ENCODE measurements around the gene HYKK. TPM values are rescaled to one million over a fixed set of nuclear protein-coding genes. Genes with fewer than 3 reads are reported as not detected.

The HYKK gene
- total and polyA plus RNA-seq, 2 of the 8 experiments (the other 6 are each of a cell fraction or from before 2014, with no cell fraction given): 2.0 to 3.7 TPM

- TF ChIP-seq, protein P1, sequence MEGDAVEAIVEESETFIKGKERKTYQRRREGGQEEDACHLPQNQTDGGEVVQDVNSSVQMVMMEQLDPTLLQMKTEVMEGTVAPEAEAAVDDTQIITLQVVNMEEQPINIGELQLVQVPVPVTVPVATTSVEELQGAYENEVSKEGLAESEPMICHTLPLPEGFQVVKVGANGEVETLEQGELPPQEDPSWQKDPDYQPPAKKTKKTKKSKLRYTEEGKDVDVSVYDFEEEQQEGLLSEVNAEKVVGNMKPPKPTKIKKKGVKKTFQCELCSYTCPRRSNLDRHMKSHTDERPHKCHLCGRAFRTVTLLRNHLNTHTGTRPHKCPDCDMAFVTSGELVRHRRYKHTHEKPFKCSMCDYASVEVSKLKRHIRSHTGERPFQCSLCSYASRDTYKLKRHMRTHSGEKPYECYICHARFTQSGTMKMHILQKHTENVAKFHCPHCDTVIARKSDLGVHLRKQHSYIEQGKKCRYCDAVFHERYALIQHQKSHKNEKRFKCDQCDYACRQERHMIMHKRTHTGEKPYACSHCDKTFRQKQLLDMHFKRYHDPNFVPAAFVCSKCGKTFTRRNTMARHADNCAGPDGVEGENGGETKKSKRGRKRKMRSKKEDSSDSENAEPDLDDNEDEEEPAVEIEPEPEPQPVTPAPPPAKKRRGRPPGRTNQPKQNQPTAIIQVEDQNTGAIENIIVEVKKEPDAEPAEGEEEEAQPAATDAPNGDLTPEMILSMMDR (IDR thresholded peaks at IDR 0.05; ENCODE audit: control extremely low read depth in 1 of 3, insufficient read depth in 1 of 3, low read depth in 1 of 3, low read length in 3 of 3): no peak
- TF ChIP-seq SP2 (IDR thresholded peaks at IDR 0.05; ENCODE audit: low read length) (no peak), POLR2AphosphoS5 (IDR thresholded peaks at IDR 0.05; ENCODE audit: low read depth, low read length) (peak; percentile 69; the same call in 1 of the 2 replicates), FOSL1 (IDR thresholded peaks at IDR 0.05; ENCODE audit: insufficient read depth, low read depth, low read length) (no peak), MAFK (IDR thresholded peaks at IDR 0.05; ENCODE audit: low read depth, low read length) (no peak; the same call in 1 of the 2 replicates), TBP (IDR thresholded peaks at IDR 0.05; ENCODE audit: low read depth, low read length) (peak; percentile 69), POLR2A (IDR thresholded peaks at IDR 0.05; ENCODE audit: control extremely low read depth in 1 of 2, low read depth in 2 of 2, low read length in 2 of 2) (peak; percentile 58 to 73), CBX5 (IDR thresholded peaks at IDR 0.05; ENCODE audit: low read depth, low read length) (no peak), CBX8 (IDR thresholded peaks at IDR 0.05; ENCODE audit: borderline replicate concordance, low read depth, low read length) (no peak), GTF2F1 (IDR thresholded peaks at IDR 0.05; ENCODE audit: borderline replicate concordance, low read depth, low read length) (no peak), TCF12 (IDR thresholded peaks at IDR 0.05; ENCODE audit: low read depth, low read length) (no peak), NRF1 (IDR thresholded peaks at IDR 0.05; ENCODE audit: low read depth, low read length) (peak; percentile 82), RFX5 (IDR thresholded peaks at IDR 0.05; ENCODE audit: borderline replicate concordance, low read depth, low read length) (no peak), HDAC6 (IDR thresholded peaks at IDR 0.05; ENCODE audit: low read depth, low read length) (no peak), ZNF274 (IDR thresholded peaks at IDR 0.05; ENCODE audit: borderline replicate concordance, extremely low read depth, low read length) (no peak), KDM5A (IDR thresholded peaks at IDR 0.05; ENCODE audit: low read length) (no peak), BRCA1 (IDR thresholded peaks at IDR 0.05; ENCODE audit: low read depth, low read length) (no peak), ATF2 (IDR thresholded peaks at IDR 0.05; ENCODE audit: low read length) (0 out of 2 replicates have a peak, but pooled peaks have one; percentile 43), ASH2L (IDR thresholded peaks at IDR 0.05; ENCODE audit: low read length) (peak; percentile 71), TEAD4 (IDR thresholded peaks at IDR 0.05; ENCODE audit: low read depth, low read length) (no peak), POU5F1 (IDR thresholded peaks at IDR 0.05; ENCODE audit: low read depth, low read length) (no peak), CTBP2 (IDR thresholded peaks at IDR 0.05; ENCODE audit: borderline replicate concordance, insufficient read depth, insufficient read length, low read length) (no peak)
Observed at GRCh38 chr15:78540141-78540870, 32.9 kb downstream of the HYKK start, which contains the start of gene PSMA4 (continued).
